PC-3 (cell line): ENCODE results near the gene NKX1-1.

Source experiments
- EZH2 ChIP-seq: fragments of 300-600 bp; sonication (generic); IDR thresholded peaks from one replicate; pipeline ENCODE4 v1.6.1; 2017; ENCODE audit warnings: antibody characterized with exemption, mild to moderate bottlenecking, low read length; ENCODE audit not compliant: unreplicated experiment
- TF ChIP-seq, protein P1 (sequence below): fragments of 300-600 bp; sonication (generic); conservative IDR thresholded peaks from 2 replicates; pipeline ENCODE4 v1.5.1; 2017; ENCODE audit warnings: antibody characterized with exemption, low read depth, mild to moderate bottlenecking, low read length

GRCh38 chr4:1400191-1400805 is 5.9 kb downstream of the NKX1-1 start:
- TF ChIP-seq, protein P1, sequence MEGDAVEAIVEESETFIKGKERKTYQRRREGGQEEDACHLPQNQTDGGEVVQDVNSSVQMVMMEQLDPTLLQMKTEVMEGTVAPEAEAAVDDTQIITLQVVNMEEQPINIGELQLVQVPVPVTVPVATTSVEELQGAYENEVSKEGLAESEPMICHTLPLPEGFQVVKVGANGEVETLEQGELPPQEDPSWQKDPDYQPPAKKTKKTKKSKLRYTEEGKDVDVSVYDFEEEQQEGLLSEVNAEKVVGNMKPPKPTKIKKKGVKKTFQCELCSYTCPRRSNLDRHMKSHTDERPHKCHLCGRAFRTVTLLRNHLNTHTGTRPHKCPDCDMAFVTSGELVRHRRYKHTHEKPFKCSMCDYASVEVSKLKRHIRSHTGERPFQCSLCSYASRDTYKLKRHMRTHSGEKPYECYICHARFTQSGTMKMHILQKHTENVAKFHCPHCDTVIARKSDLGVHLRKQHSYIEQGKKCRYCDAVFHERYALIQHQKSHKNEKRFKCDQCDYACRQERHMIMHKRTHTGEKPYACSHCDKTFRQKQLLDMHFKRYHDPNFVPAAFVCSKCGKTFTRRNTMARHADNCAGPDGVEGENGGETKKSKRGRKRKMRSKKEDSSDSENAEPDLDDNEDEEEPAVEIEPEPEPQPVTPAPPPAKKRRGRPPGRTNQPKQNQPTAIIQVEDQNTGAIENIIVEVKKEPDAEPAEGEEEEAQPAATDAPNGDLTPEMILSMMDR: no peak
- no peak for TF ChIP-seq EZH2
